HepG2 (cell line): ENCODE measurements around the gene SYTL1. TPM values are rescaled to one million over a fixed set of nuclear protein-coding genes. Genes with fewer than 3 reads are reported as not detected.

Experiments
- ARID2 ChIP-seq: sonication (generic); formaldehyde crosslinking; IDR thresholded peaks from 2 replicates; pipeline ENCODE4 v1.8.1; 2022; ENCODE audit warnings: mild to moderate bottlenecking, missing genetic modification reagents, borderline replicate concordance
- PCBP2 ChIP-seq: fragments of 200-400 bp; formaldehyde crosslinking; optimal IDR thresholded peaks from 2 replicates; pipeline ENCODE3; 2018; ENCODE audit warnings: low read length, low read depth; ENCODE audit not compliant: poor library complexity, severe bottlenecking
- TBP ChIP-seq: sonication (generic); formaldehyde crosslinking; IDR thresholded peaks from 2 replicates; pipeline ENCODE4 v1.5.0; 2020; ENCODE audit warnings: missing genetic modification reagents
- TBX2 ChIP-seq: sonication (generic); formaldehyde crosslinking; IDR thresholded peaks from 2 replicates; pipeline ENCODE4 v1.5.0; 2020; ENCODE audit warnings: missing genetic modification reagents, mild to moderate bottlenecking, borderline replicate concordance
- TSC22D2 ChIP-seq: sonication (generic); formaldehyde crosslinking; IDR thresholded peaks from 2 replicates; pipeline ENCODE4 v1.5.1; 2020; ENCODE audit warnings: missing genetic modification reagents, mild to moderate bottlenecking, borderline replicate concordance
- ZBTB7A ChIP-seq: sonication (generic); formaldehyde crosslinking; IDR thresholded peaks from 2 replicates; pipeline ENCODE4 v1.8.0; 2022; ENCODE audit warnings: mild to moderate bottlenecking, missing genetic modification reagents
- ZNF724P ChIP-seq: sonication (generic); formaldehyde crosslinking; IDR thresholded peaks from 2 replicates; pipeline ENCODE4 v1.8.0; 2022; ENCODE audit warnings: missing genetic modification reagents, borderline replicate concordance
- ZNF749 ChIP-seq: sonication (generic); formaldehyde crosslinking; IDR thresholded peaks from 2 replicates; pipeline ENCODE4 v1.8.0; 2022; ENCODE audit warnings: mild to moderate bottlenecking, missing genetic modification reagents, moderate library complexity, borderline replicate concordance
- ZNF850 ChIP-seq: sonication (generic); formaldehyde crosslinking; conservative IDR thresholded peaks from 2 replicates; pipeline ENCODE4 v1.9.0; 2021; ENCODE audit warnings: mild to moderate bottlenecking, missing genetic modification reagents
- polyA plus RNA-seq, 8 experiments: library from polyadenylated mRNA; depleted of rRNA in 3 of 8; stranded (reverse) in 7 of 8; unstranded in 1 of 8; fragments of >200 nt; fragmentation: Illumina TruSeq in 4 of 8; extraction: Trizol in 4 of 8; gene quantifications; 2 replicates each; pipeline versions ENCODE4 v1.2.1 to v1.2.3, GENCODE V29; 2011 to 2016; ENCODE audit warnings: low read depth in 4 of 8, missing spikeins in 1 of 8, mixed read lengths in 1 of 8; ENCODE audit not compliant: insufficient read depth in 1 of 8
- total RNA-seq, 5 experiments: library from RNA; depleted of rRNA; stranded (reverse); fragments of >200 nt; fragmentation: Illumina TruSeq; extraction: Trizol; gene quantifications; 2 replicates each; pipeline ENCODE4 v1.2.3, GENCODE V29; 2016; ENCODE audit warnings: low read depth in 1 of 5
- TF ChIP-seq, protein P1 (sequence below): sonication (generic); formaldehyde crosslinking; IDR thresholded peaks from 2 replicates; pipeline ENCODE4 v1.8.0; 2022; ENCODE audit warnings: mild to moderate bottlenecking, missing genetic modification reagents, moderate library complexity
- TF ChIP-seq, protein P2 (sequence below): sonication (generic); formaldehyde crosslinking; IDR thresholded peaks from 2 replicates; pipeline ENCODE4 v1.4.0; 2020; ENCODE audit warnings: missing genetic modification reagents
- TF ChIP-seq, protein P3 (sequence below): sonication (generic); IDR thresholded peaks from 2 replicates; pipeline ENCODE4 v1.6.1; 2016; ENCODE audit warnings: low read depth, borderline replicate concordance
- TF ChIP-seq, protein P4 (sequence below): sonication (generic); formaldehyde crosslinking; IDR thresholded peaks from 2 replicates; pipeline ENCODE4 v1.4.0; 2020; ENCODE audit warnings: missing genetic modification reagents
- TF ChIP-seq, protein P5 (sequence below): sonication (generic); formaldehyde crosslinking; IDR thresholded peaks from 2 replicates; pipeline ENCODE4 v1.4.0; 2020; ENCODE audit warnings: missing genetic modification reagents
- TF ChIP-seq, protein P6 (sequence below): IDR thresholded peaks from 2 replicates; pipeline ENCODE4 v1.6.1; 2012; ENCODE audit warnings: inconsistent platforms
- TF ChIP-seq, protein P7 (sequence below): sonication (generic); formaldehyde crosslinking; IDR thresholded peaks from 2 replicates; pipeline ENCODE4 v1.5.0; 2020; ENCODE audit warnings: missing genetic modification reagents

Gene SYTL1
- total and polyA plus RNA-seq, 2 of the 13 experiments (the other 11 are each of a cell fraction or from before 2014, with no cell fraction given): 11.1 to 17.8 TPM

DNA sequence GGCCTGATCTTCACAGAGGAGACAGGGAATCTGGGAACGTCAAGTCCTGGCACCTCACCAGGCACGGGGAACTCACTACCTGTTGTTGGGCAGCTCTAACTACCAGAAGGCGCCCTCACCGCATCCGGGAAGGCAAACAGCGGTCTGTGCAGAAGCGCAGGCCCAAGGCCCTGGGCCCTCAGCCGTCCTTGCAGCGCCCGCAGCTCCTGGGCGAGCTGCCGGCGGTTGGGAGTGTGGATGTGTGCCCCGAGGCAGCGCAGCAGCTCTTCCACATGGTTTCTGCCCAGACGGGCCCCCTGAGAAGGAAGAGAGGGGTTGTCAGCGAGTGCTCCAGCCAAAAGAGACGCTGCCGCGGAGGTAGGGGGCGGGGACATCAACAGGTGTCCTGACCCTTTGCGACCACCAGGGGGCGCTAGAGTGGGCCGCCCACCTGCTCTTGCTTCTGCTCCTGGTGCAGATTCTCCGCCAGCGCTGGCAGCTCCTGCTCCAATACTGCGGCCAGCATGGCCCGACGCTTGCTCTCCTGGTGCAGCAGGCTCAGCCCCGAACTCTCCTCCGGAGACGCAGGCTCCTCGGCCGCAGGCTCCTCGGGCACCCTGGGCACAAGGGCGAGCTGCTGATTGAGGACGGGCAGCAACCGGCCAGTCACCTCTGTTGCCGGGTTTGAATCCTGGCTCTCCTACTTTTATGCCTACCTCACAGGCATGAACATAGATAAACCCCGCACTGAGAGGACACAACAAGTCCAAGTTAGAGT, 15.6 kb downstream of the SYTL1 start (continued):
- no peak for TF ChIP-seq ZNF749
- TF ChIP-seq ZNF724P (CRISPR knock-in tag): no peak
- no peak for TF ChIP-seq ZBTB7A (CRISPR knock-in tag)
- no peak for TF ChIP-seq TSC22D2 (CRISPR knock-in tag)
- TF ChIP-seq, protein P1, sequence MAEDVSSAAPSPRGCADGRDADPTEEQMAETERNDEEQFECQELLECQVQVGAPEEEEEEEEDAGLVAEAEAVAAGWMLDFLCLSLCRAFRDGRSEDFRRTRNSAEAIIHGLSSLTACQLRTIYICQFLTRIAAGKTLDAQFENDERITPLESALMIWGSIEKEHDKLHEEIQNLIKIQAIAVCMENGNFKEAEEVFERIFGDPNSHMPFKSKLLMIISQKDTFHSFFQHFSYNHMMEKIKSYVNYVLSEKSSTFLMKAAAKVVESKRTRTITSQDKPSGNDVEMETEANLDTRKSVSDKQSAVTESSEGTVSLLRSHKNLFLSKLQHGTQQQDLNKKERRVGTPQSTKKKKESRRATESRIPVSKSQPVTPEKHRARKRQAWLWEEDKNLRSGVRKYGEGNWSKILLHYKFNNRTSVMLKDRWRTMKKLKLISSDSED (CRISPR knock-in tag): no peak
- no peak for TF ChIP-seq PCBP2
- TF ChIP-seq, protein P2, sequence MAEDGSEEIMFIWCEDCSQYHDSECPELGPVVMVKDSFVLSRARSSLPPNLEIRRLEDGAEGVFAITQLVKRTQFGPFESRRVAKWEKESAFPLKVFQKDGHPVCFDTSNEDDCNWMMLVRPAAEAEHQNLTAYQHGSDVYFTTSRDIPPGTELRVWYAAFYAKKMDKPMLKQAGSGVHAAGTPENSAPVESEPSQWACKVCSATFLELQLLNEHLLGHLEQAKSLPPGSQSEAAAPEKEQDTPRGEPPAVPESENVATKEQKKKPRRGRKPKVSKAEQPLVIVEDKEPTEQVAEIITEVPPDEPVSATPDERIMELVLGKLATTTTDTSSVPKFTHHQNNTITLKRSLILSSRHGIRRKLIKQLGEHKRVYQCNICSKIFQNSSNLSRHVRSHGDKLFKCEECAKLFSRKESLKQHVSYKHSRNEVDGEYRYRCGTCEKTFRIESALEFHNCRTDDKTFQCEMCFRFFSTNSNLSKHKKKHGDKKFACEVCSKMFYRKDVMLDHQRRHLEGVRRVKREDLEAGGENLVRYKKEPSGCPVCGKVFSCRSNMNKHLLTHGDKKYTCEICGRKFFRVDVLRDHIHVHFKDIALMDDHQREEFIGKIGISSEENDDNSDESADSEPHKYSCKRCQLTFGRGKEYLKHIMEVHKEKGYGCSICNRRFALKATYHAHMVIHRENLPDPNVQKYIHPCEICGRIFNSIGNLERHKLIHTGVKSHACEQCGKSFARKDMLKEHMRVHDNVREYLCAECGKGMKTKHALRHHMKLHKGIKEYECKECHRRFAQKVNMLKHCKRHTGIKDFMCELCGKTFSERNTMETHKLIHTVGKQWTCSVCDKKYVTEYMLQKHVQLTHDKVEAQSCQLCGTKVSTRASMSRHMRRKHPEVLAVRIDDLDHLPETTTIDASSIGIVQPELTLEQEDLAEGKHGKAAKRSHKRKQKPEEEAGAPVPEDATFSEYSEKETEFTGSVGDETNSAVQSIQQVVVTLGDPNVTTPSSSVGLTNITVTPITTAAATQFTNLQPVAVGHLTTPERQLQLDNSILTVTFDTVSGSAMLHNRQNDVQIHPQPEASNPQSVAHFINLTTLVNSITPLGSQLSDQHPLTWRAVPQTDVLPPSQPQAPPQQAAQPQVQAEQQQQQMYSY (CRISPR knock-in tag): no peak
- TF ChIP-seq ZNF850 (CRISPR knock-in tag): 0 out of 2 replicates have a peak, but pooled peaks have one; percentile 34
- TF ChIP-seq, protein P3, sequence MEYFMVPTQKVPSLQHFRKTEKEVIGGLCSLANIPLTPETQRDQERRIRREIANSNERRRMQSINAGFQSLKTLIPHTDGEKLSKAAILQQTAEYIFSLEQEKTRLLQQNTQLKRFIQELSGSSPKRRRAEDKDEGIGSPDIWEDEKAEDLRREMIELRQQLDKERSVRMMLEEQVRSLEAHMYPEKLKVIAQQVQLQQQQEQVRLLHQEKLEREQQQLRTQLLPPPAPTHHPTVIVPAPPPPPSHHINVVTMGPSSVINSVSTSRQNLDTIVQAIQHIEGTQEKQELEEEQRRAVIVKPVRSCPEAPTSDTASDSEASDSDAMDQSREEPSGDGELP: peak; percentile 45; the same call in 1 of the 2 replicates
- TF ChIP-seq, protein P4, sequence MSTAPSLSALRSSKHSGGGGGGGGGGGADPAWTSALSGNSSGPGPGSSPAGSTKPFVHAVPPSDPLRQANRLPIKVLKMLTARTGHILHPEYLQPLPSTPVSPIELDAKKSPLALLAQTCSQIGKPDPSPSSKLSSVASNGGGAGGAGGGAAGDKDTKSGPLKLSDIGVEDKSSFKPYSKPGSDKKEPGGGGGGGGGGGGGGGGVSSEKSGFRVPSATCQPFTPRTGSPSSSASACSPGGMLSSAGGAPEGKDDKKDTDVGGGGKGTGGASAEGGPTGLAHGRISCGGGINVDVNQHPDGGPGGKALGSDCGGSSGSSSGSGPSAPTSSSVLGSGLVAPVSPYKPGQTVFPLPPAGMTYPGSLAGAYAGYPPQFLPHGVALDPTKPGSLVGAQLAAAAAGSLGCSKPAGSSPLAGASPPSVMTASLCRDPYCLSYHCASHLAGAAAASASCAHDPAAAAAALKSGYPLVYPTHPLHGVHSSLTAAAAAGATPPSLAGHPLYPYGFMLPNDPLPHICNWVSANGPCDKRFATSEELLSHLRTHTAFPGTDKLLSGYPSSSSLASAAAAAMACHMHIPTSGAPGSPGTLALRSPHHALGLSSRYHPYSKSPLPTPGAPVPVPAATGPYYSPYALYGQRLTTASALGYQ (CRISPR knock-in tag): no peak
- TF ChIP-seq ARID2 (CRISPR knock-in tag): no peak
- TF ChIP-seq TBX2 (CRISPR knock-in tag): peak; percentile 33; the same call in 1 of the 2 replicates
- TF ChIP-seq, protein P5, sequence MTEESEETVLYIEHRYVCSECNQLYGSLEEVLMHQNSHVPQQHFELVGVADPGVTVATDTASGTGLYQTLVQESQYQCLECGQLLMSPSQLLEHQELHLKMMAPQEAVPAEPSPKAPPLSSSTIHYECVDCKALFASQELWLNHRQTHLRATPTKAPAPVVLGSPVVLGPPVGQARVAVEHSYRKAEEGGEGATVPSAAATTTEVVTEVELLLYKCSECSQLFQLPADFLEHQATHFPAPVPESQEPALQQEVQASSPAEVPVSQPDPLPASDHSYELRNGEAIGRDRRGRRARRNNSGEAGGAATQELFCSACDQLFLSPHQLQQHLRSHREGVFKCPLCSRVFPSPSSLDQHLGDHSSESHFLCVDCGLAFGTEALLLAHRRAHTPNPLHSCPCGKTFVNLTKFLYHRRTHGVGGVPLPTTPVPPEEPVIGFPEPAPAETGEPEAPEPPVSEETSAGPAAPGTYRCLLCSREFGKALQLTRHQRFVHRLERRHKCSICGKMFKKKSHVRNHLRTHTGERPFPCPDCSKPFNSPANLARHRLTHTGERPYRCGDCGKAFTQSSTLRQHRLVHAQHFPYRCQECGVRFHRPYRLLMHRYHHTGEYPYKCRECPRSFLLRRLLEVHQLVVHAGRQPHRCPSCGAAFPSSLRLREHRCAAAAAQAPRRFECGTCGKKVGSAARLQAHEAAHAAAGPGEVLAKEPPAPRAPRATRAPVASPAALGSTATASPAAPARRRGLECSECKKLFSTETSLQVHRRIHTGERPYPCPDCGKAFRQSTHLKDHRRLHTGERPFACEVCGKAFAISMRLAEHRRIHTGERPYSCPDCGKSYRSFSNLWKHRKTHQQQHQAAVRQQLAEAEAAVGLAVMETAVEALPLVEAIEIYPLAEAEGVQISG (CRISPR knock-in tag): 0 out of 2 replicates have a peak, but pooled peaks have one; percentile 54
- TF ChIP-seq, protein P6, sequence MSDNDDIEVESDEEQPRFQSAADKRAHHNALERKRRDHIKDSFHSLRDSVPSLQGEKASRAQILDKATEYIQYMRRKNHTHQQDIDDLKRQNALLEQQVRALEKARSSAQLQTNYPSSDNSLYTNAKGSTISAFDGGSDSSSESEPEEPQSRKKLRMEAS: peak; percentile 37; the same call in 1 of the 2 replicates
- TF ChIP-seq, protein P7, sequence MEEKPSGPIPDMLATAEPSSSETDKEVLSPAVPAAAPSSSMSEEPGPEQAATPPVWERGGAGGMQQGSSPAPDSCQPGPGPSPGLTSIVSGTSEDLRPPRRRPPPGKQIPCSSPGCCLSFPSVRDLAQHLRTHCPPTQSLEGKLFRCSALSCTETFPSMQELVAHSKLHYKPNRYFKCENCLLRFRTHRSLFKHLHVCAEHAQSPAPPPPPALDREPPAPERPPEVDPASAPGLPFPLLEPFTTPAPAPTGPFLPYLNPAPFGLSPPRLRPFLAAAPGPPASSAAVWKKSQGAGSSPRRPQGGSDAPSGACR (CRISPR knock-in tag): no peak
- TF ChIP-seq TBP: no peak
